Effector memory CD4-positive, alpha-beta T cell (primary cell): ENCODE measurements around the gene MYL6.

Experiments used
- DNase-seq, 3 donors: peaks; one replicate each; pipeline ENCODE4 v3.0.0-alpha.2; 2020
- H3K27ac ChIP-seq: 2 replicates; pipeline ENCODE4 v1.7.0; 2013; ENCODE audit warnings: mild to moderate bottlenecking, low read length, moderate library complexity; ENCODE audit not compliant: insufficient read depth, poor library complexity, severe bottlenecking
- H3K27me3 ChIP-seq: replicated peaks from 2 replicates; pipeline ENCODE4 v1.7.0; 2013; ENCODE audit warnings: mild to moderate bottlenecking, low read length; ENCODE audit not compliant: insufficient read depth, control insufficient read depth, poor library complexity, severe bottlenecking
- H3K36me3 ChIP-seq: 2 replicates; pipeline ENCODE4 v1.7.0; 2013; ENCODE audit warnings: mild to moderate bottlenecking, low read length, moderate library complexity; ENCODE audit not compliant: control insufficient read depth, insufficient read depth
- H3K4me1 ChIP-seq: 2 replicates; pipeline ENCODE4 v1.7.0; 2013; ENCODE audit warnings: low read length, mild to moderate bottlenecking; ENCODE audit not compliant: control insufficient read depth, insufficient read depth, poor library complexity, severe bottlenecking
- H3K4me3 ChIP-seq: 2 replicates; pipeline ENCODE4 v1.7.0; 2013; ENCODE audit warnings: low read length, low read depth, mild to moderate bottlenecking; ENCODE audit not compliant: insufficient read depth, poor library complexity, severe bottlenecking
- H3K9me3 ChIP-seq: 2 replicates; pipeline ENCODE4 v1.7.0; 2013; ENCODE audit warnings: mild to moderate bottlenecking, low read length, moderate library complexity; ENCODE audit not compliant: control insufficient read depth

The MYL6 gene

GRCh38 chr12:56119361-56119796 lies 38.8 kb upstream of the MYL6 start:
- peaks cover 16% of the 10 kb centered on the region for H3K36me3 ChIP-seq
- H3K27me3 ChIP-seq, result no peaks in the 10 kb centered on the region
- peak overlapping the region; percentile 92 for H3K27ac ChIP-seq
- peak overlapping the region; percentile 54 for H3K4me3 ChIP-seq
- DNase-seq, result peak; percentile 24 to 56 (median 39)
- H3K4me1 ChIP-seq, result peaks cover 29% of the 10 kb centered on the region
- H3K9me3 ChIP-seq, result no peaks in the 10 kb centered on the region

DNA sequence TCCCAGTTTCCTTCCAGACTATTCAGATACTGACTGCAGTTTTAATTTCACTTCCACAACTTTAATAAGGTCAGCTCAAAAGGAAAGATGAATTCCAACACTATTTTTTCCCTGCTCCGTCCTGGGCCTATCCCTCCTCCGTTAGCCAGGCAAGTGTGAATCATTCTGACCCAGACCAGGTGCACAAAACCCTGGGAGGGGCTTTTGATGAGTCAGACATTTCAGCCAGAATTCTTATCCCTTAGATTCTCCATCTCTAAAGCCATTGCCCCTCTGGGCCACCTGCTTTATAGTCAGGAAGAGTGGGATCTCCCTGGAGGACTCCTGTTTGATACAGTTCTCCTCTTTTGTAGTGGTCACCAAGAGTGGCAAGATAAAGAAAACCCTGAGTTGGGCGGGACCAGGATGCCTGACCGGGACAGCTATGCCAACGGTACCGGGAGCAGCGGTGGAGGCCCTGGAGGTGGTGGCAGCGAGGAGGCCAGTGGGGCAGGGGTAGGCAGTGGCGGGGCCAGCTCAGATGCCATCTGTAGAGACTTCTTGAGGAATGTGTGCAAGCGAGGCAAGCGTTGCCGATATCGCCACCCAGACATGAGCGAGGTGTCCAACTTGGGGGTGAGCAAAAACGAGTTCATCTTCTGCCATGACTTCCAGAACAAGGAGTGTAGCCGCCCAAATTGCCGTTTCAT lies 37.9 kb upstream of the MYL6 start:
- peaks cover 29% of the 10 kb centered on the region for H3K4me1 ChIP-seq
- DNase-seq, result no peak
- H3K36me3 ChIP-seq, result peaks cover 16% of the 10 kb centered on the region
- H3K4me3 ChIP-seq, result no peak overlapping the region
- no peaks in the 10 kb centered on the region for H3K9me3 ChIP-seq
- H3K27ac ChIP-seq, result no peak overlapping the region
- H3K27me3 ChIP-seq, result no peaks in the 10 kb centered on the region

DNA sequence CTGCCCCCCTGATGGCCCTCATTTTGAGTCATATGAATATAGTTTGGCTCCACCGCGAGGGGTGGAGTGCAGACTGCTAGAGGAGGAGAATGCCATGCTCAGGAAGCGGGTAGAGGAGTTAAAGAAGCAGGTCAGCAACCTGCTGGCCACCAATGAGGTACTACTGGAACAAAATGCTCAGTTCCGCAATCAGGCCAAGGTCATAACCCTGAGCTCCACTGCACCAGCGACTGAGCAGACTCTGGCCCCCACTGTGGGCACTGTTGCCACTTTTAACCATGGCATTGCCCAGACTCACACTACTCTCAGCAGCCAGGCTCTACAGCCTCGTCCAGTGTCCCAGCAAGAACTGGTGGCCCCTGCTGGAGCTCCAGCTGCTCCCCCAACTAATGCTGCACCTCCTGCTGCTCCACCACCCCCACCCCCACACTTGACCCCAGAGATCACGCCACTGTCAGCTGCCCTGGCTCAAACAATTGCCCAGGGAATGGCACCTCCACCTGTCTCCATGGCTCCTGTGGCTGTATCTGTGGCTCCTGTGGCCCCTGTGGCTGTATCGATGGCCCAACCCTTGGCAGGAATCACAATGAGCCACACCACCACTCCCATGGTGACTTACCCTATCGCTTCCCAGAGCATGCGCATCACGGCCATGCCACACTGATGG lies 36.8 kb upstream of the MYL6 start:
- H3K27me3 ChIP-seq, result no peaks in the 10 kb centered on the region
- H3K36me3 ChIP-seq, result peaks cover 16% of the 10 kb centered on the region
- H3K4me1 ChIP-seq, result peaks cover 34% of the 10 kb centered on the region
- H3K9me3 ChIP-seq, result no peaks in the 10 kb centered on the region
- no peak overlapping the region for H3K4me3 ChIP-seq
- no peak overlapping the region for H3K27ac ChIP-seq
- DNase-seq, result no peak

DNA sequence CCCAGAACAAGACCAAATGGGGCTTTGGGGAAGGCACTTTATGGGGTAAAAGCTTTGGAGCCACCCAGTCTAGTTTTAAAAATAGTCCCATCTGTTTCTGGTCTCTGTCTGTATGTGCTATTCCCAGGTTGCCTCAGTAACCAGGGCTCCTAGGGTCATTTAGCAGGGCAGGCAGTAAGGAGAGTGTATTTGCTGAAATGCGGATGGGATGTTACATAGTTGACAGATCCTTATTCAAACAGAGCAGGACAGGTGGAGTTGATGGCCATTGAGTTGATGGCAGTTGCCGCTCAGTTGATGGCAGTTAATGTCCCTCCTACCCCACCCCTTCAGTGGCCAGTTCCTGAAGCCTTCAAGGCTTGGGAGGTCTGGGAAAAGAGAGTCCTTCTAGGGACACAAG lies 35.5 kb upstream of the MYL6 start:
- peaks cover 37% of the 10 kb centered on the region for H3K4me1 ChIP-seq
- H3K27ac ChIP-seq, result no peak overlapping the region
- H3K36me3 ChIP-seq, result peaks cover 16% of the 10 kb centered on the region
- no peak for DNase-seq
- no peaks in the 10 kb centered on the region for H3K27me3 ChIP-seq
- H3K4me3 ChIP-seq, result no peak overlapping the region
- no peaks in the 10 kb centered on the region for H3K9me3 ChIP-seq

- Histone ChIP-seq H3K9me3 (no peaks in the 10 kb centered on the region), H3K4me3 (no peak overlapping the region), H3K36me3 (peaks cover 16% of the 10 kb centered on the region), H3K27ac (no peak overlapping the region), H3K27me3 (no peaks in the 10 kb centered on the region), H3K4me1 (peaks cover 27% of the 10 kb centered on the region)
- DNase-seq, result no peak
These were observed 34.0 kb upstream of the MYL6 start for GRCh38 chr12:56124133-56124532.

DNA sequence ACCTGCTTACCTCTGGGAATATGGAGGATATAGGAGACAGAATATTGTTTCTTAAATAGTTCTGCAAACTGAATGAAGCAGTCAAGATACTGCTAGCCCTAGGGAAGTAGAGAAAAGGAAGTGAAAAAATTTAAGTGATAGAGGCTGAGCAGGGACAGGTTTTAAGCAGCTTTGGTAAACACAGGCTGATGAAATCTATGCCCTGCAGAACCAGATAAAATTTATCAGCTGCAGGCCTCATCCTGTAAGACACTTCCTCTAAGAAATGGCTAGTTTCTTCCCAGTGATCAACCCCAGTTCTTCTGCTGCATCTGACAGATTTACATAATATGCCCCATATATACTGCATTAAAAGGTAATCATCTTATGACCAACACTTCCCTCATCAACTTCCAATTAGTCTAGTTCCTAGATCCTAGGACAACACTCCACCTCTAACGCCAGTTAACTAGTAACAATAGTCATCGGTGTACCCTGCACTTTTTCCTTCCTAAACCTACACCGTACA lies 31.4 kb upstream of the MYL6 start:
- H3K9me3 ChIP-seq, result no peaks in the 10 kb centered on the region
- H3K27ac ChIP-seq, result peak overlapping the region; percentile 73
- peaks cover 34% of the 10 kb centered on the region for H3K4me1 ChIP-seq
- no peaks in the 10 kb centered on the region for H3K27me3 ChIP-seq
- peaks cover 21% of the 10 kb centered on the region for H3K36me3 ChIP-seq
- H3K4me3 ChIP-seq, result no peak overlapping the region
- no peak for DNase-seq

DNA sequence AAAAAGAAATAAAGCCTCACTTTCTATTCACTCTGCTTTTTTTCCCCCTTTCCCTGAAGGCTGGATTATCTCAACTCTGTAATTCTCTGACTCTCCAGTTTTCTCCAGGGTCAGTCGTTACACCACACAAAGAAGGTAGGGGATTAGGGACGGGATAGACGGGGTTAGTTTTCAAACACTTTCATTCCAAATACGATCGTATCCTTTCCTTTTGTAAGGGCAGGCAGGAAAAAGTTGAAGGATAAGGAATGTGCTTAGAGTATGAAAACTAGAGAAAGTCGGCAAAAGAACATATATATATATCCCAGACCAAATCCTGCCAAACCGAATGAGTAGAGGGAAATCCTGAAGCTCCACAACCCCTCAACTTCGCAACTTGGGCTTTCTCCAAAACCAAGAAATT lies 30.7 kb upstream of the MYL6 start:
- Histone ChIP-seq H3K27me3 (no peaks in the 10 kb centered on the region), H3K9me3 (no peaks in the 10 kb centered on the region), H3K27ac (peak overlapping the region; percentile 73), H3K36me3 (peaks cover 24% of the 10 kb centered on the region), H3K4me1 (peaks cover 34% of the 10 kb centered on the region), H3K4me3 (peak overlapping the region; percentile 36)
- no peak for DNase-seq

GRCh38 chr12:56127888-56128669 lies 30.1 kb upstream of the MYL6 start, which contains the start of gene ESYT1:
TSS of gene ESYT1 (plus strand) at chr12:56128267. CDS start at chr12:56128320, 53 bp downstream.
- peaks cover 30% of the 10 kb centered on the region for H3K36me3 ChIP-seq
- H3K4me3 ChIP-seq, result peak within 1 kb of the TSS; percentile 71
- no peaks in the 10 kb centered on the region for H3K9me3 ChIP-seq
- H3K27me3 ChIP-seq, result no peaks in the 10 kb centered on the region
- peak; percentile 97 to 99 (median 98) for DNase-seq
- H3K27ac ChIP-seq, result peak within 1 kb of the TSS; percentile 76
- peaks cover 34% of the 10 kb centered on the region for H3K4me1 ChIP-seq

DNA sequence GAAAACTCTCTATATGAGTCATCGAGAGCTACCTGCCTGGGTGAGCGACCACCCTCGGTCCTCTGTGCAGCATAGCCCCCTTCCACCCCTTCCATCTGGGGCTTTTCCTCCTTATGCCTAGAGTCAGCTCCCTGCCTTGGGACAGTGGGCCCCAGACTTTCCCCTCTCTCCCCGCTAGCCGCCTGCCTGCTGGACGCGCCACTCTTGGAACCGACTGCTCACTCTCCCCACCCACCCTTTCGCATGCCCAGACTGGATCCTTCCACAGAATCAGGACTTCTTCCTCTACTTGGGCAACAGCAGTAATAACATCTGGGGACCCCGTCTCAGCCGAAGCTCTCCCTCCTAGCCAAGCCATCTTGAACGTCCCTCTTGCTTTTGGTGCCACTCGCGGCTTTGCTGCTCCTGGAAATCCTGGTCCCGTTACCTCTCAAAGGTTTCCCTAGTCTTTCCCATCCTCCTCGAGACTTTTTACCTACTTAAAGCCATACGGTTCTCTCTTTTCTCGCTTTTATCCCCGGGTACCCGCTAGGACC lies 29.4 kb upstream of the MYL6 start:
- Histone ChIP-seq H3K27ac (peak overlapping the region; percentile 76), H3K27me3 (no peaks in the 10 kb centered on the region), H3K9me3 (no peaks in the 10 kb centered on the region), H3K36me3 (peaks cover 36% of the 10 kb centered on the region), H3K4me3 (peak overlapping the region; percentile 71), H3K4me1 (peaks cover 34% of the 10 kb centered on the region)
- no peak for DNase-seq
